Chondrocyte (in vitro differentiated cells): ENCODE data around the gene GUCY1B1. TPM values are rescaled to one million over a fixed set of nuclear protein-coding genes. Genes with fewer than 3 reads are reported as not detected.

Experiments
- DNase-seq: peaks from one replicate; pipeline ENCODE4 v3.0.0; 2021; ENCODE audit warnings: mixed read lengths, low spot score
- H3K27ac Mint-ChIP-seq: one replicate; pipeline ENCODE4 v1.8.0; 2021; ENCODE audit warnings: mild to moderate bottlenecking, moderate library complexity, mixed read lengths; ENCODE audit not compliant: unreplicated experiment
- H3K27me3 Mint-ChIP-seq: 2 replicates; pipeline ENCODE4 v1.8.0; 2021; ENCODE audit warnings: low read depth, mixed read lengths
- H3K36me3 Mint-ChIP-seq: 2 replicates; pipeline ENCODE4 v1.8.0; 2021; ENCODE audit warnings: low read depth, mixed read lengths
- H3K4me1 Mint-ChIP-seq: 2 replicates; pipeline ENCODE4 v1.8.0; 2021; ENCODE audit warnings: low read depth, mild to moderate bottlenecking, mixed read lengths
- H3K4me3 Mint-ChIP-seq: one replicate; pipeline ENCODE4 v1.8.0; 2021; ENCODE audit warnings: mild to moderate bottlenecking, moderate library complexity, mixed read lengths; ENCODE audit not compliant: unreplicated experiment
- H3K9me3 Mint-ChIP-seq: 2 replicates; pipeline ENCODE4 v1.8.0; 2021; ENCODE audit warnings: low read depth, mixed read lengths
- long read RNA-seq: library from polyadenylated mRNA; stranded (forward); transcript quantifications from one replicate; pipeline ENCODE4 v2.0.0, GENCODE V29; 2021
- total RNA-seq: library from RNA; stranded (reverse); gene quantifications from 3 replicates; pipeline ENCODE4 v1.2.1, GENCODE V29; 2021
- TF ChIP-seq, protein P1 (sequence below): fragments of 200-600 bp; sonication (generic); IDR thresholded peaks from 2 replicates; pipeline ENCODE4 v1.5.0; 2021; ENCODE audit warnings: antibody characterized with exemption, mild to moderate bottlenecking, moderate library complexity

The GUCY1B1 gene
- 13.7 to 21.5 TPM (median 20.5 TPM) in 3 replicates for total RNA-seq
- long read RNA-seq, transcript GUCY1B1-201 (14 exons, 3,124 nt) = major isoform, 19 of 29 reads
- long read RNA-seq, partial matches to known transcripts = 6 of 29 reads
- long read RNA-seq, other reads (novel, unspliced or antisense) = 2 of 29 reads

DNA sequence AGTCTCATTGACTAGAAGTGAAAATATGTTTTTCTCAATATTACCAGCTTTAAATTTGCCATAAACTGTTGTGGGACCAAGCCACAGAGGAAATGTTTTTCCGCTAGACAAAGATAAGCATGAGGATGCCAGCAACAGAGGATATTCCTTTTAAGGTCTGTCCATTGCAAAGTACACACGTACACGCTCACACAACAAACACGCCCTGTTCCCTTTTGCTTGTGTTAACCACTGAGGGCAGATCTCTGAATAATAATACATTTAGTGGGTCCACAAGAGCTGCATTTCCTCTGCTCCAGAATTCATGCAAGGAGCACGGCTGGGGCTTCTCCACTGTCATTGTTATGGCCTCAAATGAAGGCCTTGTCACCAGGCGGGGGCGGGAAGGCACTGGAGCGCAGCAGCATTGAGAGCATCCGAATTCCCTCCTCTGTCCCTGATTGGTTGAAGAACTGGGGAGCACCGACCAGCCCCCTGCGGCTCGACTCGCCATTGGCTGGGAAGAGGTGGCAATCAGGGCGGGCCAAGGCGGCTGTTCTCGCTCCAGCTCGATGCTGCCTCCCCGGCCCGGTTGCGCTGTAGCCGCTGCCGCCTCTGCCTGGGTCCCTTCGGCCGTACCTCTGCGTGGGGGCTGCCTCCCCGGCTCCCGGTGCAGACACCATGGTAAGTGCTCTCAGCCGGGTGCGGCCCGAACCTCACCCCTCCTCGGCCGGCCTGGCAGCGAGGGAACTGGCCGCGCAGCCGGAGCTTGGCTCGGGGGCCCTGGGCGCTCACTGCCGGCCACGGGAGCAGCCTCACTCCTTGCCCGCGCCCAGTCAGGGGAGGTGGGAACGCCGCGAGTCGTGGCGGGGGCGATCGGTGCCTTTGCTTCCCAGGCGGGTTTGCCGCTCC, at the start of gene GUCY1B1:
TSS of gene GUCY1B1 (plus strand) at position 541 of the 891 bp plus-strand sequence. CDS start at position 661, 120 bp downstream.
- Mint-ChIP-seq H3K36me3 (no peaks in the 10 kb centered on the region), H3K4me3 (peak within 1 kb of the TSS; percentile 71), H3K27me3 (no peaks in the 10 kb centered on the region), H3K9me3 (peaks cover 2% of the 10 kb centered on the region), H3K4me1 (peaks cover 26% of the 10 kb centered on the region), H3K27ac (peak within 1 kb of the TSS; percentile 68)
- peak; percentile 97 for DNase-seq
- TF ChIP-seq, protein P1, sequence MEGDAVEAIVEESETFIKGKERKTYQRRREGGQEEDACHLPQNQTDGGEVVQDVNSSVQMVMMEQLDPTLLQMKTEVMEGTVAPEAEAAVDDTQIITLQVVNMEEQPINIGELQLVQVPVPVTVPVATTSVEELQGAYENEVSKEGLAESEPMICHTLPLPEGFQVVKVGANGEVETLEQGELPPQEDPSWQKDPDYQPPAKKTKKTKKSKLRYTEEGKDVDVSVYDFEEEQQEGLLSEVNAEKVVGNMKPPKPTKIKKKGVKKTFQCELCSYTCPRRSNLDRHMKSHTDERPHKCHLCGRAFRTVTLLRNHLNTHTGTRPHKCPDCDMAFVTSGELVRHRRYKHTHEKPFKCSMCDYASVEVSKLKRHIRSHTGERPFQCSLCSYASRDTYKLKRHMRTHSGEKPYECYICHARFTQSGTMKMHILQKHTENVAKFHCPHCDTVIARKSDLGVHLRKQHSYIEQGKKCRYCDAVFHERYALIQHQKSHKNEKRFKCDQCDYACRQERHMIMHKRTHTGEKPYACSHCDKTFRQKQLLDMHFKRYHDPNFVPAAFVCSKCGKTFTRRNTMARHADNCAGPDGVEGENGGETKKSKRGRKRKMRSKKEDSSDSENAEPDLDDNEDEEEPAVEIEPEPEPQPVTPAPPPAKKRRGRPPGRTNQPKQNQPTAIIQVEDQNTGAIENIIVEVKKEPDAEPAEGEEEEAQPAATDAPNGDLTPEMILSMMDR = peak; percentile 76

DNA sequence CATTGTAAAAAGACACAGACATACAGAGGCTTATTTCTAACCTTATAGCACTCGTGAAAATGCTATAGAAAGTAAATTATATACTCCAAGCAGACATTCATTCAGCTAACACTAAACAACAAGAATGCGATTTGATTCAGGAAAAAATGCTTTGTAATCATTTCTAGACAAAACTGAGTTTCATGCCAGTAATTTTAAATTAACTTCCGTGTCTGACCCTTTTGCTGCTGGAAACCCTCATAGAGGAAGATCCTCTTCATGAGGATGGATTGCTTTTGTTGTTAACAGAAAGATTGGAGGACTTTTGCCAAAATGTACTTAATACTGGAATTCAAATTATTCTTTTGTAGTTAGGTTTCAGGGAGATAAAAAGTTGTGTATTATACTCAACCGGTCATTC, 48.9 kb upstream of the GUCY1B1 start:
- TF ChIP-seq, protein P1 = no peak
- Mint-ChIP-seq H3K27me3 (peaks cover 2% of the 10 kb centered on the region), H3K4me1 (peaks cover 11% of the 10 kb centered on the region), H3K27ac (no peak overlapping the region), H3K4me3 (no peak overlapping the region), H3K9me3 (no peaks in the 10 kb centered on the region), H3K36me3 (peaks cover 17% of the 10 kb centered on the region)
- DNase-seq = no peak

DNA sequence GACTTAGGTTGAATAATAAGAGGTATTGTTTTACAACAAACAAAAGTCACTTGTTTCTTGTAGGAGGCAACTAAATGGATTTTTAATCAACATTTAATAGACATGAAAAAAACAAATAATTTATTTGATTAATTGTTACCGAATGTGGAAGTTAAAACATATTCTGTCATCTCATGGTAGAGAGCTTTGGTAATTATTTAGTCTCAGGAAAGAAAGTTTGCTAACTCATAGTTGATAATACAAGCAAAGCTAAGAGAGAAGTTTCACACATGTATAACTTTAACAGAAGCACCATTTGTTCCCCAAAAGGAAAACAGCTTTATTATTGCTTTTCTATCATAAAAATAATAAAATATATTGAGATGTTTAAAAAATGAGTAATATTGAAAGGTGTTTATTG, 47.3 kb upstream of the GUCY1B1 start:
- TF ChIP-seq, protein P1 = no peak
- Mint-ChIP-seq H3K4me1 (no peaks in the 10 kb centered on the region), H3K36me3 (peaks cover 25% of the 10 kb centered on the region), H3K4me3 (no peak overlapping the region), H3K27me3 (peaks cover 4% of the 10 kb centered on the region), H3K9me3 (no peaks in the 10 kb centered on the region), H3K27ac (no peak overlapping the region)
- DNase-seq = no peak

DNA sequence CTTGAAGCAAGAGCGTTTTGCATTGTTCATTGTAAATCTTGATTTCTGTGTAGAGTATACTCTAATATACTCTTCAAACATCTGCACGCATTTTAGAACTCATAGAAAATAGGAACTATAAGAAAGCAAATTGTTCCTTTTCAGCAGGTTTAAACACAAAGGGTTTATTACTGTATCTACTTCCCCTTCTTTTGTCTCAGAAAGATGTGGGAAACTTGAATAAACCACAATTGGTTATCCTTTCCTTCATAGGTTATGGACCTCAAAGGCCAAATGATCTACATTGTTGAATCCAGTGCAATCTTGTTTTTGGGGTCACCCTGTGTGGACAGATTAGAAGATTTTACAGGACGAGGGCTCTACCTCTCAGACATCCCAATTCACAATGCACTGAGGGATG, 46.0 kb upstream of the GUCY1B1 start:
- no peak overlapping the region for H3K4me3 Mint-ChIP-seq
- no peak for DNase-seq
- TF ChIP-seq, protein P1 = no peak
- H3K4me1 Mint-ChIP-seq = no peaks in the 10 kb centered on the region
- no peaks in the 10 kb centered on the region for H3K9me3 Mint-ChIP-seq
- peaks cover 31% of the 10 kb centered on the region for H3K36me3 Mint-ChIP-seq
- no peak overlapping the region for H3K27ac Mint-ChIP-seq
- peaks cover 5% of the 10 kb centered on the region for H3K27me3 Mint-ChIP-seq

DNA sequence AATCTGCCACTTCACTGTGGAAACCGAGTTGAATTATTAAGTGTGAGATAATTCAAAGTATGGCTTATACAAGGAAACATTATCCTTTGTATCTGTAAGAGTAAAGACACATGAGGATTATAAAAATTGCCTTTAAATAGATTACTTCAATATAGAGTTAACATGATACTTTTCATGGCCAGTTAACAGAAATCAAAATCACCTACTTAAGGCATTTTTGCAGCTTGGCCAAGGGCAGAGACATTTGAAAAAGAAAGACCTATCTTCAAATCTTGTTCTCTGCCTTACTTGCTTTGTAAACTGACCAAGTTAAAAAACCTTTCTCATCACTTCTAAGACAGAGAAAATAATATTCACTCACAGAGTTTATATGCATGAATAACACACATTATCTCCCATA, 44.9 kb upstream of the GUCY1B1 start:
- H3K27ac Mint-ChIP-seq = no peak overlapping the region
- no peaks in the 10 kb centered on the region for H3K4me1 Mint-ChIP-seq
- H3K4me3 Mint-ChIP-seq = no peak overlapping the region
- H3K27me3 Mint-ChIP-seq = peaks cover 5% of the 10 kb centered on the region
- H3K9me3 Mint-ChIP-seq = no peaks in the 10 kb centered on the region
- H3K36me3 Mint-ChIP-seq = peaks cover 34% of the 10 kb centered on the region
- no peak for DNase-seq
- TF ChIP-seq, protein P1 = no peak
